HEK293T (cell line): ENCODE measurements around the gene C5AR1.
"Not testable (repeated sequence)": the region's sequence is repeated elsewhere in the genome, so short reads cannot be mapped to it uniquely, and the experiment has no call there.

ENCODE experiments used
- CTCF ChIA-PET: fragments of 350-600 bp; formaldehyde crosslinking; extraction: SDS; loops from one replicate; lab custom pipeline; 2021; ENCODE audit warnings: antibody characterized with exemption, inconsistent platforms; lab: Yijun Ruan, JAX
- POLR2A ChIA-PET: fragments of 350-600 bp; formaldehyde crosslinking; extraction: SDS; loops from one replicate; lab custom pipeline; 2020; ENCODE audit warnings: antibody characterized with exemption, inconsistent platforms; lab: Yijun Ruan, JAX
- DNase-seq: peaks from one replicate; pipeline ENCODE4 v3.0.0; 2012; ENCODE audit warnings: mixed read lengths; ENCODE audit errors: extremely low spot score
- ARNT ChIP-seq: fragments of 450-650 bp; IDR thresholded peaks from 2 replicates; pipeline ENCODE4 v1.6.1; 2017; ENCODE audit warnings: mild to moderate bottlenecking
- BHLHE40 ChIP-seq: fragments of 450-650 bp; IDR thresholded peaks from 2 replicates; pipeline ENCODE4 v1.6.1; 2016; ENCODE audit warnings: mild to moderate bottlenecking, moderate library complexity, borderline replicate concordance
- CTBP1 ChIP-seq: fragments of 450-650 bp; IDR thresholded peaks from 2 replicates; pipeline ENCODE4 v1.6.1; 2016; ENCODE audit warnings: borderline replicate concordance
- ELF4 ChIP-seq: fragments of 450-650 bp; IDR thresholded peaks from 2 replicates; pipeline ENCODE4 v1.6.1; 2017; ENCODE audit warnings: antibody characterized with exemption
- FOXA1 ChIP-seq: fragments of 450-650 bp; IDR thresholded peaks from 2 replicates; pipeline ENCODE4 v1.6.1; 2016; ENCODE audit warnings: mild to moderate bottlenecking
- FOXK2 ChIP-seq: fragments of 450-650 bp; IDR thresholded peaks from 2 replicates; pipeline ENCODE4 v1.6.1; 2016; ENCODE audit warnings: mild to moderate bottlenecking
- FOXM1 ChIP-seq: fragments of 450-650 bp; IDR thresholded peaks from 2 replicates; pipeline ENCODE4 v1.6.1; 2017; ENCODE audit warnings: mild to moderate bottlenecking, borderline replicate concordance
- HDGF ChIP-seq: fragments of 450-650 bp; IDR thresholded peaks from 2 replicates; pipeline ENCODE4 v1.6.1; 2017; ENCODE audit warnings: antibody characterized with exemption, borderline replicate concordance
- L3MBTL2 ChIP-seq: fragments of 450-650 bp; conservative IDR thresholded peaks from 2 replicates; pipeline ENCODE4 v1.6.1; 2016; ENCODE audit warnings: mild to moderate bottlenecking
- LEF1 ChIP-seq: fragments of 450-650 bp; IDR thresholded peaks from 2 replicates; pipeline ENCODE4 v1.6.1; 2017; ENCODE audit warnings: mild to moderate bottlenecking, borderline replicate concordance
- NFRKB ChIP-seq: fragments of 450-650 bp; IDR thresholded peaks from 2 replicates; pipeline ENCODE4 v1.6.1; 2016; ENCODE audit warnings: mild to moderate bottlenecking, moderate library complexity
- PKNOX1 ChIP-seq: fragments of 450-650 bp; IDR thresholded peaks from 2 replicates; pipeline ENCODE4 v1.6.1; 2016
- SP1 ChIP-seq: fragments of 450-650 bp; IDR thresholded peaks from 2 replicates; pipeline ENCODE4 v1.6.1; 2017
- SUZ12 ChIP-seq: fragments of 450-650 bp; IDR thresholded peaks from 2 replicates; pipeline ENCODE4 v1.6.1; 2016; ENCODE audit warnings: mild to moderate bottlenecking
- TARDBP ChIP-seq: fragments of 450-650 bp; IDR thresholded peaks from 2 replicates; pipeline ENCODE4 v1.6.1; 2016
- ZNF384 ChIP-seq: fragments of 450-650 bp; IDR thresholded peaks from 2 replicates; pipeline ENCODE4 v1.6.1; 2016

C5AR1 gene

GRCh38 chr19:47344425-47344824 lies 34.8 kb downstream of the C5AR1 start:
- ChIA-PET CTCF (interaction anchor here (0.9 kb wide), 1 partner anchor 48 kb away, joined by 3 read pairs; no protein-coding TSS in a partner anchor), POLR2A (no interaction called here)
- no peak for DNase-seq
- TF ChIP-seq TARDBP (no peak), LEF1 (no peak), SP1 (no peak), ARNT (no peak), BHLHE40 (no peak), L3MBTL2 (no peak), FOXM1 (no peak), ZNF384 (no peak), HDGF (no peak), CTBP1 (no peak), SUZ12 (no peak), PKNOX1 (no peak), FOXK2 (no peak), ELF4 (no peak), NFRKB (no peak), FOXA1 (no peak)

- DNase-seq, POLR2A ChIA-PET: not testable (repeated sequence)
- CTCF ChIA-PET = interaction anchor here (0.6 kb wide), 1 partner anchor 16 kb away, joined by 3 read pairs; no protein-coding TSS in a partner anchor
Measured at GRCh38 chr19:47346024-47346423, 36.4 kb downstream of the C5AR1 start.

GRCh38 chr19:47348819-47349795 lies 39.4 kb downstream of the C5AR1 start, which contains the start of gene DHX34:
DHX34 (plus strand) TSS chr19:47349315; CDS start chr19:47353031, 3,716 bp downstream.
- POLR2A ChIA-PET = interaction anchor here (0.6 to 1.9 kb wide), 19 partner anchors 8 to 185 kb away, joined by 3 to 9 read pairs (median 4); partner anchors contain the start of genes C5AR1 and CCDC9
- CTCF ChIA-PET = interaction anchor here (0.6 to 1.6 kb wide), 13 partner anchors 10 to 1629 kb away, joined by 3 to 9 read pairs (median 4); partner anchors contain the start of genes C5AR1 and KPTN
- TF ChIP-seq ELF4 (peak; percentile 79), L3MBTL2 (peak; percentile 88), PKNOX1 (no peak), HDGF (no peak), FOXM1 (no peak)

GRCh38 chr19:47350630-47351029 lies 41.0 kb downstream of the C5AR1 start:
- ChIA-PET CTCF (interaction anchor here (1.5 kb wide), 1 partner anchor 27 kb away, joined by 4 read pairs; no protein-coding TSS in a partner anchor), POLR2A (interaction anchor here (1.0 kb wide), 1 partner anchor 12 kb away, joined by 3 read pairs; no protein-coding TSS in a partner anchor)
- DNase-seq = no peak
- no peak for TF ChIP-seq CTBP1
- no peak for TF ChIP-seq SP1
- no peak for TF ChIP-seq HDGF
- TF ChIP-seq SUZ12 = no peak
- TF ChIP-seq BHLHE40 = no peak

More at GRCh38 chr19:47348819-47349795, 39.4 kb downstream of the C5AR1 start, which contains the start of gene DHX34:
- peak; percentile 100 for DNase-seq

- ChIA-PET CTCF (interaction anchor here (1.5 kb wide), 1 partner anchor 26 kb away, joined by 4 read pairs; no protein-coding TSS in a partner anchor), POLR2A (interaction anchor here (1.4 kb wide), 1 partner anchor 76 kb away, joined by 3 read pairs; no protein-coding TSS in a partner anchor)
- peak; percentile 68 for DNase-seq
- TF ChIP-seq ARNT (no peak), SUZ12 (no peak), HDGF (no peak), FOXA1 (no peak), ELF4 (no peak)
Measured at GRCh38 chr19:47351548-47351947, 41.9 kb downstream of the C5AR1 start.

DNA sequence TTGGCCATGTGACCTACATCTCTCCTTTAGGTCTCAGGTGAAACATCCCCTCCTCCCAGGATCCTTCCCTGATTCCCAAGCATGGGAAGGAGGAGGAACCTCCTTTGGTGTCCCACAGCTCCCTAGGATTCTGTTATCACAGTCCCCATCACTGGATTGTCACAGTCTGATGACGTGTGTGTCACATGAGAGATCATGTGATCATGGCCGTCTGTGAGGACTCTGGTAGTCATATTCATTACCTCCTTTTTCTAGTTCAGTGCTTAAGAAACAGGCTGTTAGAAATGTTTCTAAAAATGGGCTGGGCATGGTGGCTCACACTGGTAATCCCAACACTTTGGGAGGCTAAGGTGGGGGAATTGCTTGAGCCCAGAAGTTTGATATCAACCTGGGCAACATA lies 42.4 kb downstream of the C5AR1 start:
- ChIA-PET CTCF (no interaction called here), POLR2A (interaction anchor here (1.4 kb wide), 1 partner anchor 76 kb away, joined by 3 read pairs; no protein-coding TSS in a partner anchor)

More for the DNA sequence above, 42.4 kb downstream of the C5AR1 start:
- DNase-seq = no peak
- TF ChIP-seq FOXA1 (no peak), FOXK2 (no peak), FOXM1 (no peak), L3MBTL2 (no peak), ELF4 (no peak), LEF1 (no peak), HDGF (no peak), BHLHE40 (no peak), ARNT (no peak), NFRKB (no peak), SP1 (no peak)
